Stimulated activated CD8-positive, alpha-beta memory T cell treated with anti-CD3 and anti-CD28 coated beads, Interleukin-7, amount 100 ng/mL, for 24 hours (primary cell): ENCODE data around the gene COA4.

Experiments
- DNase-seq: peaks from one replicate; pipeline ENCODE4 v3.0.0-alpha.2; 2020; ENCODE audit warnings: low read depth

Gene COA4

GRCh38 chr11:73862986-73863385 is 13.7 kb downstream of the COA4 start:
- DNase-seq, result no peak

- no peak for DNase-seq
Observed at GRCh38 chr11:73860202-73860601, 16.4 kb downstream of the COA4 start.

GRCh38 chr11:73859671-73860070 is 17.0 kb downstream of the COA4 start:
- DNase-seq, result no peak

DNA sequence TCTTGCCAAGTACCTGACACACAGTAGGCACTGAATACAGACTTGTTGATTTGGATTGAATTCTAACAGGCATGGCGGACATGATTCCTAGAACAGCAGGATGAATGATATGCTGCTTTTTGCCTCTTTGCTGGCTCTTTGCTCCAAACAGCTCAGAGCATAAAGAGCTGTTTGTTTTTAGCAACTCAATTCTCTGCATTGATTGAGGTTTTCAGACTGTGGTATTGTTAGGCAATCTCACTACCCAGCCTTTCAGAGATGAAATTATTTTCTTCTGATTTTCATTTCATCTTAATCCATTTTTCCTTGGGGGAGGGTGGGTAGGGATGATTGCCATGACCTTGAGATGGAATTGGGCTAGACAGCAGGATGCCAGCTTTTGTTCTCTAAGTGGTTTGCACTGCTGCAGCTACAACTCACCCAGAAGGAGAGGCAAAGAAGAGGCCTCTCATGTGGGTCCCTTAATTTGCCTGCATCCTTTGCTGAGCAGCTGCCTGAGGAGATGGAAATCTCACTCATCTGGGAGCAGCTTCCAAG is 20.5 kb downstream of the COA4 start:
- DNase-seq, result no peak

GRCh38 chr11:73854680-73855079 is 22.0 kb downstream of the COA4 start:
- no peak for DNase-seq

- DNase-seq, result no peak
Observed at GRCh38 chr11:73852049-73852448, 24.6 kb downstream of the COA4 start.

DNA sequence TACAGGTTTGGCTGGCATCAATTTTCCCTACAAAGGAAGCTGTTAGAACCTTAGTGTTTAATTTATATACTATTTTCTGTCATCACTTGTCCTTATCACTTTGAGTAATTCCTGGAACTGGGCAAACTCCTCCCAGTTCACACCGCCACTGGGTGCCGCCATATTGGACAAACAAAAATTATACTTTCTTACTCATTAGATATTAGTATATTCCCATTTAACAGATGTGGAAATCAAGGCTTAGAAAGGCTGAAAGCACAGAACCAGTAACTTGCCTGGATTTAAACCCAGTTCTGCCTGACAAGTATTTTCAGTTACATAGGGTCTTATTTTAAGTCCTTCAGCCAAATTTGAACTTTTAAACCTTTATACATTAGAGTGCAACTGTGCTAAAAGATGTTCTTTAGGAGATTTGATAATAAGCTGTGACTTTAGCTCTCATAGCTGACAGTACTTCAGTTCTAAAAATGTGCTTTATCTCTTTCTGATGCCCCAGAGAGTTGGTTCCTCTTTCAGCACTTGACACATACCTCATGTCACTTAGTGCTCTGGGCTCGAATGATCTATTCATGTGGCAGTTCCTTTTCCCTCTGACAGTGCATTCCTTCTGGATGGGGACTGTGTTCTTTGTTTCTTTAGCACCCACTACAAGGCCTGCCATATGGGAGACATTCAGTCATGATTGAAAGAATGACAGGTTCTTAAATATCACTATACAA is 25.4 kb downstream of the COA4 start:
- no peak for DNase-seq

DNA sequence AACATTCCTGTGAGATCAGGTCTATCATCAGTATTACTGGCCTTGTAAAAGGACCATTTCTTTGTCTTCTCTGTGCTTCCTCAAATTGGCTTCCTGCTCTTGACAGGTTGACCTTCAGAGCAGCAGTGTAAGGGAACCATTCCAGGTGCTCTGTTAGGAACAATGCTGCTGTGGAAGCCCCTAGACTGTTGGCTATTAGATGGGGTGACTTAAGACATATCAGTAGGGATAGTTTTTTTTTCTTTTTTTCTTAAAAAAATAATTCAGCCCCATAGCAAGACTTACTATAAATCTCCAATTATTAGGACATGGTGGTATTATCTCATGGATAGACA is 37.6 kb downstream of the COA4 start:
- DNase-seq, result no peak

DNA sequence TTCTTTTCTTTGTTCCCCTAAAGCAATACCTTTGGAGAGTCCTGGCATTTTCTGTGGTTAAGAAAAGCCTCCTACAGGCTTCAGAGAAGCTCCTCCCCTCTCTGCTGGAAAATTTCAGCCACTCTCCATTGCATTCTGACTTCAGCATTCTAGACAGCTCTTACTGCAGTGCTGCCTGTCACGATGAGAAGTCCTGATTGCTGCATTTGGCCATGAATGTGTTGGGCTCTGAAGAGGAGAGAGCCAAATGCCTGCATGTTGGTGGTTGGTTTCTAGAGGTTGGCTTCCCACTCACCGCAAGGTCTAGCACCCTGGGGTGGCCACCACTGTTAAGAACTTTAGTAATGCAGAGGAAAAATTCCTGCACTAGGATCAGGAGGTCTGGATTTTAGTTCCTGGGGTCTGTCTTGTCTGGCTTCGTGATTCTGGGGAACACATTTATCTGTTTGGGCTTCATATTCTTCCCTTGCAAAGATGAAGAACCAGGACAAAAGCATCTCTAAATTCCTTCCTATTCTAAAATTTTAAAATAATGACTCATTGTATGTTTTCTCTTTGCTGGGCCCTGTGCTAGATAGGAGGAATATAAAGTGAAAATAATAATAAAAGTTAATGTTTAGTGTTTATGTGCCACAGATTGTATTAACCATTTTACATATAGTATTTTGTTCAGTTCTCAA is 38.1 kb downstream of the COA4 start:
- DNase-seq, result no peak

- DNase-seq, result no peak
Observed at GRCh38 chr11:73833067-73833466, 43.6 kb downstream of the COA4 start.

DNA sequence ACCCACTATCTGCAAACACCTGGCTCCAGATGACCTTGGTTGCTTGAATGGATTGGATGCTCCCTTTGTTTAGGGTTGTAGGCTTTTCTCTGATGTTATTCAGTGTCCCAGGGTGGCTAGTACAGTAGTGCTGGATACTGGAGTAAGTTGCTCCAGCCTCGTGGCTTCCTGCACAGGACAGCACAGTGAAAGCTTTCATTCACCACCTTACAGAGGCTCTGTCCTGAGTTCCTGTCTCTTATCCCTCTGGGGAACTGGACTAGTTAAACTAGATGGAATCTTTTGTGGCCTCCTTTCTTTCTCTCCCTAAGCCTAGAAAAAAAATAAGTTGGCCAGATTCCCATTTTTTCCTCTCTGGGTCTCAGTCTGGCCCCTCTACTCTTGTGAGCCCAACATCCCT is 46.4 kb downstream of the COA4 start:
- no peak for DNase-seq
